CD1c-positive myeloid dendritic cell (primary cell): Measurements from ENCODE around the gene SLC25A4.
"Not testable (repeated sequence)": the region's sequence is repeated elsewhere in the genome, so short reads cannot be mapped to it uniquely, and the experiment has no call there.

Source experiments
- DNase-seq: peaks from one replicate; pipeline ENCODE4 v3.0.0-alpha.2; 2016; ENCODE audit errors: extremely low spot score

Gene SLC25A4

GRCh38 chr4:185142912-185143600, at the start of gene SLC25A4:
Gene SLC25A4, plus strand, starts transcription at chr4:185143266. Its CDS starts 107 bp downstream, at chr4:185143373.
- peak; percentile 66 for DNase-seq

DNA sequence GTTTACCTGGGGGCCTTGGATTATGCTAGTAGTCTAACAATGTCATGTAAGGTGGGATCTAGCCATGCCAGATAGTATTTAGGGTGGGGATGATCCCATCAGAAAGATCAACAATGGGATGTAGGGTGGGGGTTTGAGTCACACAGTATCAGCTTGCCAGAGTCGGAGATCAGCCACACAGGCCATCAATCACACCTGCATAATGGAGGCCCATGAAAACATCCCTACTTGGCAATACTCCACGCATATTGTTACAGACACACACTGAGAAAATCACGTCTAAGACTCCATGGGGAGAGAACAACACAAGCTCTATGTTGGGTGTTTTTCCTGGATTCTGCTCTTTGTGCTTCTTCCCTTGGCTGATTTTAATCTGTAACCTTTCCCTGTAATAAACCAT, 49.5 kb upstream of the SLC25A4 start:
- no peak for DNase-seq

DNA sequence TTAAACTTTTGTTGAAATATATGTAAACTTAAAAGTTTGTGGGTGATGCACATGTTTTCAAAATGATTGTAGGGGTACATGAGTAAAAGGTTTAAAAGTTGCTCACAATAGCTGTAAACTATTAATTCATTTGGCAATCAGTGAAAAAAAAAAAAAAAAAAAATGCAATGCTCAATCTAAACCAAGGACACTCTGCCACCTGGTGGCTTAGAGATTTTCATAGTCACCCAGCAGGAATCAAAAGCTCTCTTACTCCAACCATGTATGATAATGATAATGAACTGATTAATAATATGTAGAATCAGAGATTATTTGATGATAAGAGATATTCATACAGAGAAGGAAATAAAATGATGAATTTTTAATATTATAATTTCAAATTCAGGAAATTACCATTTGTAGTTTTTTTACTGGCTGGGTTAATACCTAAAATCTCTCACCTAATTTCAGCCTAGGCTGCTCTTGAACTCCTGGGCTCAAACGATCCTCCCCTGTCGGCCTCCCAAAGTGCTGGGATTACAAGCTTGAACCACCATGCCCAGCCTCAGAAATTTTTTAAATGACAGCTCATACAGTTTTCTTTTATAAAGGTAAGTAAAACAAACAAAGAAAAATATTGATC, 46.9 kb upstream of the SLC25A4 start:
- peak; percentile 38 for DNase-seq

DNA sequence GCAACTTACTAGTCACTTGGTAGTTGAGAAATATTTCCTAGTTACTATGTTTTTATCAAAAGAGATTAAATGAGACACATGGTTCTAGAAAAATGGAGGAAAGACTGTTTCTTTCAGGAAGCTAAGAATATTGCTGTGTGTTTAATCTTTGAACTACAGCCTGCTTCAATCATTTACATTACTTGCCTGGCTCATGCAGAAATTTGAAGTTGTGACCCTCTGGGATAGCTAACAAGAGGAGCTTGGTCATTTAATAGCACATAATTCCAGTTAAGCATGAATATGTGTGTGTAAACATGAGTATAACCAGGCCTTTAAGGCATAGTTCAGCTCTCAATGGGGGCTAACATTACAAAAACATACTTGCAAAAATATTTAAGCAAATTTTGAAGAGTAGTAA, 44.6 kb upstream of the SLC25A4 start:
- no peak for DNase-seq

GRCh38 chr4:185099024-185099682, 43.9 kb upstream of the SLC25A4 start:
- no peak for DNase-seq

DNA sequence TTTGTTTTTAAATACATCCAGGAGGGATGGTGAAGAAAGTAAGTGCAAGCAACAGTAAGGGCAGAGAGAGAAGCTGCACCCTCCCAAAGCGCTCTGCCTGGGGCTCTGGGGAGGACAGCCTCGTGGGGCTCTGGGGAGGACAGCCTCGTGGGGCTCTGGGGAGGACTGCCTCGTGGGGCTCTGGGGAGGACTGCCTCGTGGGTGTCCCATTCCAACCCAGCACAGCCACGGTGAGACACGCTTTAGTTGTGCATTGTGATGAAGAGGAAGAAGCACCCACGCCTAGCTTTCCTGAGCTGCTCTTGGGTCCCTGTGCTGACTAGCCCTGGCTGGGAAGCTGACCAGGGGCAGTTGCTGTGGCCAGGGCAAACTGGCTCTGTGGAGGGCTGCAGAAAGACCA, 43.1 kb upstream of the SLC25A4 start:
- DNase-seq: no peak

GRCh38 chr4:185100423-185100822, 42.6 kb upstream of the SLC25A4 start:
- DNase-seq: no peak

DNA sequence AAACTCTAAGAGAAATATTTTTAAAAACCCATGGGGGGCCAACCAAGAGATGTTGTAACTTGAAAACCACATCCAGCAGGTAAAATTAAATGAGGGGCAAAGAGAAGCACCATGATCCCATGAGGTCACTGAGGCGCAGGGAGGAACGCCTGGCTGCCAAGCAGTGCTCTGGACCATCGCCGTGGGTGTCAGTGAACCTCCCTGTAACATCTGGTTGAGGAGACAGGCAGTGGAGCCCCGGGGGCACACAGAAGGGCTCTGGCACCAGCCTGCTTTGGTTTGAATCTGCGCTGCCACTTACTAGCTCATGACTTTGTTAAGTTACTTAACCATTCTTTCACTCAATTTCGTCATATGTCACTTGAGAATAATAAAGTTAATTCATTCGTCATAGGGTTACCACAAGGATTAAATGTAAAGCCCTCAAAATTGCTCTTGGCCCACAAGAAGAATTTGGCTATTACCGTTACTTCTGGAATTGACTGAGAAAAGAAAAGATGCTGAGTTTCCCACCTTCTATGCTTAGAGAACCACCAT, 41.6 kb upstream of the SLC25A4 start:
- no peak for DNase-seq

GRCh38 chr4:185104733-185105132, 38.3 kb upstream of the SLC25A4 start:
- no peak for DNase-seq

DNA sequence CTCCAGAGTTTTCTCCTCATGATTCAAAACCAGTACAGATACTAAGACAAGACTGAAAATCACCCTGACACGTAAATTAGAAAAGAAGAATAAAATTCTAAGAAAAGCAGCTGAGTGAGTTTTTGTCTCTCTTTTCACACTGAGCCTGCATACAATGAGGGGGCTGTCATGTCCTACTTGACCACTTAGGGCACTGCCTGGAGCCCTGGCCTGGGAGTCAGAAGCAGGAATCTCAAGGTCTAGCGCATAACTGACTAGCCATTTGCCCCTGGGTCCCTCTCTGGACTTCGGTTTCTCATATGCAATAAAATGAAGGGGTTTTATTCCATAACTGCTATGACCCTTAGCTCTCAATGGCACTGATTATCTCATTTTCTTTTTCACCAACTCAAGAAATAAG, 36.7 kb upstream of the SLC25A4 start:
- no peak for DNase-seq

DNA sequence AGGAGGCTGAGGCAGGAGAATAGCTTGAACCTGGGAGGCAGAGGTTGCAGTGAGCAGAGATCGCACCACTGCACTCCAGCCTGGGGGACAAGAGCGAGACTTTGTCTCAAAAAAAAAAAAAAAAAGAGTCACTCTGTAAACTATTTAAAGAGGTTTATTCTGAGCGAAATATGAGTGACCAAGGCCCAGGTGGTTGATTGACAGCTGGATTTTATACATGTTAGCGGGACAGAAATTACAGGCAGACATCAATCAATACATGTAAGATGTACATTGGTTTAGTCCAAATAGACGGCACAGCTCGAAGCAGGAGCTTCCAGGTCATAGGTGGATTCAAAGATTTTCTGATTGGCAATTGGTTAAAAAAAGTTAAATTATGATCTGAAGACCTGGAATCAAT, 35.5 kb upstream of the SLC25A4 start:
- DNase-seq: not testable (repeated sequence)

DNA sequence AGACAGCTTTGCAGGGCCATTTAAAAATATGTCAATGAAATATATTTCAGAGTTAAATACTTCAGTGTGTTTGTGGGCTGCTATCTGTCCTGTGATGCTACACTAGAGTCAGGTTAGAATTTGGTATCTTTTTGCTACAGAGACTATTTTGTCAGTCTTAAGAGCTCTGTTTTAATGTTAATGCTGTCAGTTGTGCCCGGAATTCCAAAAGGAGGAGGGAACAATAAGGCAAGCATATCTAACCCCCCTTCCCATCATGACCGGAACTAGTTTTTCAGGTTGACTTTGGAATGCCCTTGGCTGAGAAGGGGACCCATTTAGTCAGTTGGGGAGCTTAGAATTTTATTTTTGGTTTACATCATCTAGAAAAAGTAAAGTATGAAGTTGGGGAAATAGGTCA, 34.9 kb upstream of the SLC25A4 start:
- DNase-seq: no peak

- no peak for DNase-seq
Observed at GRCh38 chr4:185108669-185109068, 34.4 kb upstream of the SLC25A4 start.

GRCh38 chr4:185109736-185110135, 33.3 kb upstream of the SLC25A4 start:
- no peak for DNase-seq

GRCh38 chr4:185110375-185110823, 32.7 kb upstream of the SLC25A4 start:
- no peak for DNase-seq

DNA sequence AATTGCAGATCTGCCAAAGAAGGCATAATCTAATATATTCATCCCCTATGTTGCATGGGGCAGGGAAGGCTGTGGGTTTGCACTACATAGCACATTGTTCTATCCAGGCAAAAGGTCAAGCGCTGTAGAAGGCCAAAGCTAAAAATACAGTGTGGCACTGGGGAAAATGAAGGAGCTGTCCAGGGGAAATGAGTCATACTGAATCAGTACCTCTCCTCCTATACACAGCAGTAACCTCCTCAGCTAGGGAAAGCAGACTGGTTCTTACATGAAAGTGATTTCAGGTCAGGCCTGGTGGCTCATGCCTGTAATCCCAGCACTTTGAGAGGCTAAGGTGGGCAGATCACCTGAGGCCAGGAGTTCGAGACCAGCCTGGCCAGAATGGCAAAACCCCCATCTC, 31.0 kb upstream of the SLC25A4 start:
- no peak for DNase-seq

GRCh38 chr4:185113340-185113739, 29.7 kb upstream of the SLC25A4 start:
- no peak for DNase-seq

DNA sequence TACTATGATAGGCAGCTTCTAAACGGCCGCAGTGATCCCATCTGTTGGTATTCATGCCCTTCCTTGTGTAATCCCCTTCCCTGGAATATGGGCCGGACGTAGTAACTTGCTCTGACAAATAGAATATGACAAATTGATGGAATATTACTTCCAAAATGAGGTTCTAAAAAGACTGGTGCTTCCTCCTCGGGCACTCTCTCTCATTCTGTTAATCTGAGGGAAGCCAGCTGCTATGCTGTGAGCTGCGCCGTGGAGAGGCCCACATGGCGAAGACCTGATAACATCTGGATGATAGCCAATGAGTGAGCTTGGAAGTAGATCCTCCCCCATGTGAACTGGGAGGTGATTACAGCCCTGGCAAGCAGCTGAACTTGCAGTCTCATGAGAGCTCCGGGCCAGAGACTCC, 27.2 kb upstream of the SLC25A4 start:
- DNase-seq: no peak

DNA sequence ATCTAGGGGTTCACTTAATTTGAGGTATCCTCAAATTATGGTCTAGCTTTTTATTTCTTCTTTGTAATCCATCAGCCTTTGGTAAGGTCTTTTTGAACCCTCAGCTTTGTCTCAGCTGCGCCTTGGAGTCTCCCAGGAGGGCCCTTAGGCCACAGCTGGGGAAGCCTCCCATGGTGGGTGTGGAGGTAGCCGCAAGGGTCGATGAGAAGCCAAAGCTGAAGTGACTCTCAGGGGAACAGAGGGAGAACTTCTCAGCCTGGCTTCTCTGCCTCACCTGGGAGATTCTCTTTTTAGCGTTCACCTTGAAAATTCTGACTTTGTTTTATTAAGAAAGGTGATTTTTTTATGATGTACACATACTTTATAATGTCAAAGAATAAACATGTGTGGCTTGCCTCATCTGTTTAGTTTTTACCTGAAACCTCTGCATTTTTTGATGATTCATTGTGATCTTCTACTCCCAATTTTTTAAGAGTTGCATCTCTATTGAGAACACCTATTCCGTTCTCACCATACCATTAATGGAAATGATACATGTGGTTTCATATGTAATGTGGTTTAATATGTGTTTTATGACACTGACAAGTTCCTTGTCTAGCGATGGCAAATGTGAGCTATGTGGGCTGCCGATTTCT, 25.6 kb upstream of the SLC25A4 start:
- DNase-seq: no peak

- no peak for DNase-seq
Observed at GRCh38 chr4:185118876-185119275, 24.2 kb upstream of the SLC25A4 start.

- DNase-seq: not testable (repeated sequence)
Observed at GRCh38 chr4:185119467-185119866, 23.6 kb upstream of the SLC25A4 start.

DNA sequence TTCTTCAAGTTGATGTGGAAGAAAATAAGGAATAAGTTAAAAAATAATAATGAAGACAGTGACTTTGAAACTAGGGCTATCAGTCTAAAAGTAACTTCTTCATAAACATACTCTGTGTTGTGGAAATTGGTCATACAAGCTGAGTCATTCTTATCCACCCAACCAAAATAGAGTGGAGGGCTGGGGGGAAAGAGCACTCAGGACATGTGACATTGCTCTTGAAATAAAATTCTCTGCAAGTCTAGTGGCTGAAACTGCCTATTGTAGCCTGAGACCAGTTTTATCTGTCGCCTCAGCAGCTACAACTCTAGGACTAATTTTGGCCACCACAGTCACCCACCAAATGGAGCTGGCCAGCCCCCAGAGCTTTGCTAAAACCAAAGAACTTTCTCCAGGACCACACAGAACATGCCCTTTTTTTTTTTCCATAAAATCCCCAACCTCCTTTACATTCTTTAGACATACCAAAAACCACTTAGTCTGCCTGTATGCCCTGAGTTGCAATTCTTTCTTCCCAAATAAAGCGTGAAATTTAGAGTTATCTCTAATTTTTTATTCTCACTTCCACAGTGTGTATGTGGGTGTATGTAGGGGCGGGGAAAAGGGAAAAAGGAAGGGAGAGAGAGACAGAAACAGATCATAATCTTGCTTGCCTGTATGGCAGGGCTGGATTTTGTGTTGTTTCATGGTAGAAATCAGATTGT, 23.0 kb upstream of the SLC25A4 start:
- DNase-seq: no peak
